H1 (cell line): ENCODE measurements around the gene MED28. TPM values are rescaled to one million over a fixed set of nuclear protein-coding genes. Genes with fewer than 3 reads are reported as not detected.

Source experiments
- BACH1 ChIP-seq: IDR thresholded peaks from 2 replicates; pipeline ENCODE4 v1.6.1; 2012; ENCODE audit warnings: low read length, improper control_type of control experiment
- BRCA1 ChIP-seq: IDR thresholded peaks from 2 replicates; pipeline ENCODE4 v1.6.1; 2012; ENCODE audit warnings: low read depth, low read length, improper control_type of control experiment
- CBX8 ChIP-seq: fragments of 300-800, 300-1000 bp; sonication (generic); IDR thresholded peaks from 2 replicates; pipeline ENCODE4 v1.7.1; 2016; ENCODE audit warnings: low read depth, low read length, borderline replicate concordance
- CREB1 ChIP-seq: IDR thresholded peaks from 2 replicates; pipeline ENCODE4 v1.6.1; 2012; ENCODE audit warnings: inconsistent platforms
- EGR1 ChIP-seq: IDR thresholded peaks from 2 replicates; pipeline ENCODE4 v1.6.1; 2011; ENCODE audit warnings: low read depth, low read length, borderline replicate concordance
- EZH2 ChIP-seq: fragments of 200-600 bp; sonication (generic); IDR thresholded peaks from 2 replicates; pipeline ENCODE4 v1.7.1; 2012; ENCODE audit warnings: low read depth, mild to moderate bottlenecking, moderate library complexity, low read length, inconsistent platforms; ENCODE audit not compliant: severe bottlenecking
- GABPA ChIP-seq: IDR thresholded peaks from 2 replicates; pipeline ENCODE4 v1.6.1; 2011; ENCODE audit warnings: mild to moderate bottlenecking, low read length, moderate library complexity, borderline replicate concordance; ENCODE audit not compliant: insufficient read depth
- GTF2F1 ChIP-seq: IDR thresholded peaks from 2 replicates; pipeline ENCODE4 v1.6.1; 2012; ENCODE audit warnings: low read depth, low read length, improper control_type of control experiment, borderline replicate concordance
- JUND ChIP-seq: IDR thresholded peaks from 2 replicates; pipeline ENCODE4 v1.6.1; 2011; ENCODE audit warnings: mild to moderate bottlenecking, improper control_type of control experiment, low read length
- KDM5A ChIP-seq: fragments of 200-600 bp; IDR thresholded peaks from 2 replicates; pipeline ENCODE4 v1.7.1; 2012; ENCODE audit warnings: mild to moderate bottlenecking, low read length, inconsistent platforms, mixed read lengths
- NRF1 ChIP-seq: IDR thresholded peaks from 2 replicates; pipeline ENCODE4 v1.6.1; 2011; ENCODE audit warnings: mild to moderate bottlenecking, low read depth, low read length, improper control_type of control experiment
- PHF8 ChIP-seq: fragments of 200-600 bp; sonication (generic); conservative IDR thresholded peaks from 2 replicates; pipeline ENCODE4 v1.7.1; 2012; ENCODE audit warnings: low read depth, mild to moderate bottlenecking, inconsistent platforms, low read length, moderate library complexity
- RAD21 ChIP-seq, 2 experiments: IDR thresholded peaks in 1 of 2; conservative IDR thresholded peaks in 1 of 2; 2 replicates each; pipeline ENCODE4 v1.6.1; 2011; ENCODE audit warnings: low read depth in 2 of 2, low read length in 2 of 2, improper control_type of control experiment in 1 of 2, inconsistent platforms in 1 of 2, mild to moderate bottlenecking in 1 of 2, moderate library complexity in 1 of 2
- RNF2 ChIP-seq: fragments of 200-900, 300-1000 bp; sonication (generic); IDR thresholded peaks from 2 replicates; pipeline ENCODE4 v1.7.1; 2016; ENCODE audit warnings: borderline replicate concordance, low read depth, mild to moderate bottlenecking, antibody characterized with exemption, low read length; ENCODE audit not compliant: poor library complexity, severe bottlenecking; ENCODE audit errors: missing control alignments
- RXRA ChIP-seq: IDR thresholded peaks from 2 replicates; pipeline ENCODE4 v1.6.1; 2011; ENCODE audit warnings: low read depth, mild to moderate bottlenecking, low read length, moderate library complexity; ENCODE audit not compliant: insufficient read depth
- SP1 ChIP-seq: IDR thresholded peaks from 2 replicates; pipeline ENCODE4 v1.6.1; 2011; ENCODE audit warnings: low read depth, low read length
- TAF7 ChIP-seq: optimal IDR thresholded peaks from 2 replicates; pipeline ENCODE3; 2011; ENCODE audit warnings: low read depth, mild to moderate bottlenecking, inconsistent platforms, low read length, moderate library complexity, borderline replicate concordance
- TCF12 ChIP-seq: IDR thresholded peaks from 2 replicates; pipeline ENCODE4 v1.6.1; 2011; ENCODE audit warnings: low read depth, mild to moderate bottlenecking, low read length
- TEAD4 ChIP-seq: IDR thresholded peaks from 2 replicates; pipeline ENCODE4 v1.6.1; 2012; ENCODE audit warnings: low read depth, low read length, inconsistent platforms, mixed read lengths
- ZNF274 ChIP-seq: IDR thresholded peaks from 2 replicates; pipeline ENCODE4 v1.7.0; 2012; ENCODE audit warnings: low read length, borderline replicate concordance; ENCODE audit errors: extremely low read depth
- polyA plus RNA-seq, 7 experiments: library from polyadenylated mRNA; depleted of rRNA in 3 of 7; stranded (reverse) in 5 of 7; unstranded in 2 of 7; fragments of >200 nt in 5 of 7; fragments of 200-250 nt in 2 of 7; gene quantifications; 1 replicate in 5 of 7; 2 replicates in 1 of 7; 4 replicates in 1 of 7; pipeline versions ENCODE4 v1.2.1 to v1.2.3, GENCODE V29; 2011 to 2013; ENCODE audit warnings: missing spikeins in 2 of 7, mixed read lengths in 2 of 7
- total RNA-seq: library from RNA; stranded (reverse); fragmentation: NEBNext Ultra II Directional; extraction: Animal tissue kit (Norgen Biotek cat#: 25700); gene quantifications from 2 replicates; pipeline ENCODE4 v1.2.1, GENCODE V29; 2021
- TF ChIP-seq, protein P1 (sequence below): IDR thresholded peaks from 2 replicates; pipeline ENCODE4 v1.6.1; 2011; ENCODE audit warnings: low read depth, mild to moderate bottlenecking, low read length; ENCODE audit not compliant: insufficient read depth
- TF ChIP-seq, protein P2 (sequence below): IDR thresholded peaks from 2 replicates; pipeline ENCODE4 v1.6.1; 2011; ENCODE audit warnings: low read length, improper control_type of control experiment

The MED28 gene
- total and polyA plus RNA-seq, 2 of the 8 experiments (the other 6 are each of a cell fraction or from before 2014, with no cell fraction given), result 24.0 to 87.1 TPM

DNA sequence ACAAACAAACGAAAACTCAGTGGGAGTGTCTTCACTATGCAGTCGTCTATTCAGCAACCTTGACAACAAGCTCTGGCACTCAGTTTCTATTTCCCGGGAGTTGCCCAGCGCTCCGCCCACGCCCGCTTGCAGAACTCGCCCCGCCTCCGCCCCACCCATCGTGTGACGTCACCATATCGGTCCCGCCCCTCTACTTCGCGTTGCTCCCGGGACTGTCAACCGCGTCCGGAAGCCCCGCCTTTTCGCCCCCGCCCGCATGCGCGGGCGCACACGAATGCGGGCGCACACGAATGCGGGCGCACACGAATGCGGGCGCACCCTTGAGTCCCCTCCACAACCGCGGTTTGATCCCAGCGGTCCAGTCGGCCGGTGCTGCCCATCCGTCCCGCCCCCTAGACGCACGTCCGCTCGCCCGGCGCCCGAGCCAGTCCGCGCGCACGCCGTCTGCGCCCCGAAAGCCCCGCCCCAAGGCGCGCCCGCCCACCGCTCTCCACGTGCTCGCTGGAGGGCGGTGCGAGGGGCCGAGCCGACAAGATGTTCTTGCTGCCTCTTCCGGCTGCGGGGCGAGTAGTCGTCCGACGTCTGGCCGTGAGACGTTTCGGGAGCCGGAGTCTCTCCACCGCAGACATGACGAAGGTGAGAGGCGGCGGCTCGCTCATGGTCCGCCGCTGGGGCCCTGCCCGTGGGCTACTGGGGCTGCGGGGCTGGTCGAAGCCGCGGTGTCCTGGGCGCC is 37.3 kb upstream of the MED28 start, which contains the start of gene LAP3 (continued):
- no peak for TF ChIP-seq RNF2
- peak; percentile 97 for TF ChIP-seq EGR1
- peak; percentile 27; the same call in 1 of the 2 replicates for TF ChIP-seq SP1
- TF ChIP-seq RXRA, result no peak
- peak; percentile 83 for TF ChIP-seq TAF7
- no peak for TF ChIP-seq KDM5A
- TF ChIP-seq CBX8, result no peak
- no peak for TF ChIP-seq RAD21 (IDR thresholded peaks at IDR 0.05 in 1 of 2, conservative IDR thresholded peaks at IDR 0.05 in 1 of 2; ENCODE audit: low read depth in 2 of 2, low read length in 2 of 2)
- TF ChIP-seq, protein P1, sequence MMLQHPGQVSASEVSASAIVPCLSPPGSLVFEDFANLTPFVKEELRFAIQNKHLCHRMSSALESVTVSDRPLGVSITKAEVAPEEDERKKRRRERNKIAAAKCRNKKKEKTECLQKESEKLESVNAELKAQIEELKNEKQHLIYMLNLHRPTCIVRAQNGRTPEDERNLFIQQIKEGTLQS, result peak; percentile 27; the same call in 1 of the 2 replicates
- TF ChIP-seq GTF2F1, result peak; percentile 73
- TF ChIP-seq TCF12, result no peak
- no peak for TF ChIP-seq TEAD4
- TF ChIP-seq CREB1, result peak; percentile 84
- no peak for TF ChIP-seq BACH1
- TF ChIP-seq, protein P2, sequence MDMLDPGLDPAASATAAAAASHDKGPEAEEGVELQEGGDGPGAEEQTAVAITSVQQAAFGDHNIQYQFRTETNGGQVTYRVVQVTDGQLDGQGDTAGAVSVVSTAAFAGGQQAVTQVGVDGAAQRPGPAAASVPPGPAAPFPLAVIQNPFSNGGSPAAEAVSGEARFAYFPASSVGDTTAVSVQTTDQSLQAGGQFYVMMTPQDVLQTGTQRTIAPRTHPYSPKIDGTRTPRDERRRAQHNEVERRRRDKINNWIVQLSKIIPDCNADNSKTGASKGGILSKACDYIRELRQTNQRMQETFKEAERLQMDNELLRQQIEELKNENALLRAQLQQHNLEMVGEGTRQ, result peak; percentile 63; the same call in 1 of the 2 replicates
- no peak for TF ChIP-seq BRCA1
- no peak for TF ChIP-seq ZNF274
- peak; percentile 72 for TF ChIP-seq PHF8
- no peak for TF ChIP-seq GABPA
- peak; percentile 81 for TF ChIP-seq JUND
- peak; percentile 39 for TF ChIP-seq NRF1
- TF ChIP-seq EZH2, result no peak
